GM12892 (cell line): ENCODE results near the gene RREB1.

Experiments used
- POLR2A ChIP-seq: IDR thresholded peaks from 2 replicates; pipeline ENCODE4 v1.6.1; 2011; ENCODE audit warnings: low read depth, low read length, control low read depth
- POLR2AphosphoS5 ChIP-seq: IDR thresholded peaks from 2 replicates; pipeline ENCODE4 v1.6.1; 2011; ENCODE audit warnings: low read depth, low read length, control low read depth
- TAF1 ChIP-seq: IDR thresholded peaks from 2 replicates; pipeline ENCODE4 v1.6.1; 2011; ENCODE audit warnings: low read depth, mild to moderate bottlenecking, control low read depth, low read length, borderline replicate concordance

DNA sequence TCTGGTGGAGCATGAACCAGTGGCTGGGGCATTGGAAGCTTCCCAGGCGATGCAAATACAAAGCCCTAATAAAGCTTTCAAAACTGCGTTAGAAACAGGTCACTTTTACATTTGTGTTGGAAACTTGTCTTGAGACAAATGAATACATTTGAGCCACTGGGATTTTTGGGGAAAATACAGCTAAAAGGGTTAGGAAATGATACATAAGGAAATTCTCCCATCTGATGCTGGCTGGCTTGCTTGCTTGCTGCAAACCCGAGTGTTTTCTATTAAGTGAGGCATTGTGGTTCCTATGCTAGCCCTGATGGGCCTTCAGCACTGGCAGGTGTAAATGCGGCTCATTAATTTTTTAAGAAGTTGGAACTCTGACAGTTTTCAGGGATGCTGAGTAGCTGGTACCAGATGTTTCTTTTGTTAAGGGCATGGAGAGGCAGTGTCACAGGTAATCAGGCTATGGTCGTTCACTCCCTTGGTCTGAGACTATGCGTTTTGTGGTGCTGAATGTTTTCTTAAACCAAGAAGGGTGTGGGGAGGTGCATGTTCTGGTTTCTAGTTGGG lies 35.2 kb downstream of the RREB1 start:
- TF ChIP-seq POLR2AphosphoS5 (no peak), POLR2A (no peak), TAF1 (no peak)
